Activated gamma-delta T cell (primary cell): ENCODE results near the gene GSTT2B.
"Not testable (repeated sequence)": the region's sequence is repeated elsewhere in the genome, so short reads cannot be mapped to it uniquely, and the experiment has no call there.

Experiments used
- DNase-seq: peaks from one replicate; lab custom pipeline; 2025; lab: John Stamatoyannopoulos, UW

GSTT2B gene

GRCh38 chr22:23984430-23984829 is 23.4 kb upstream of the GSTT2B start:
- DNase-seq: no peak

GRCh38 chr22:23980567-23980966 is 19.6 kb upstream of the GSTT2B start:
- not testable (repeated sequence) for DNase-seq

- DNase-seq: not testable (repeated sequence)
Observed at GRCh38 chr22:23979557-23980240, 18.7 kb upstream of the GSTT2B start, which contains the start of gene GSTT2. GSTT2 (plus strand) TSS chr22:23980134.

- DNase-seq: not testable (repeated sequence)
Observed at GRCh38 chr22:23977304-23977703, 16.3 kb upstream of the GSTT2B start.

- DNase-seq: not testable (repeated sequence)
Observed at GRCh38 chr22:23974836-23975352, 13.9 kb upstream of the GSTT2B start.

GRCh38 chr22:23974345-23974744 is 13.3 kb upstream of the GSTT2B start, which contains the start of gene DDT:
DDT (minus strand) TSS chr22:23974441; CDS start chr22:23974414, 27 bp downstream.
- DNase-seq: not testable (repeated sequence)

- DNase-seq: not testable (repeated sequence)
Observed at GRCh38 chr22:23971927-23972326, 10.9 kb upstream of the GSTT2B start.

GRCh38 chr22:23970816-23971486 is 10.0 kb upstream of the GSTT2B start:
- no peak for DNase-seq

- DNase-seq: no peak
Observed at GRCh38 chr22:23970201-23970641, 9.2 kb upstream of the GSTT2B start.

GRCh38 chr22:23969071-23969470 is 8.1 kb upstream of the GSTT2B start:
- DNase-seq: no peak

- not testable (repeated sequence) for DNase-seq
Observed at GRCh38 chr22:23966568-23966967, 5.6 kb upstream of the GSTT2B start, which contains the start of gene DDTL. DDTL (plus strand) TSS chr22:23966888; CDS start chr22:23966915, 27 bp downstream.

GRCh38 chr22:23966094-23966493 is 5.1 kb upstream of the GSTT2B start:
- not testable (repeated sequence) for DNase-seq

- DNase-seq: not testable (repeated sequence)
Observed at GRCh38 chr22:23956301-23956900, 4.6 kb downstream of the GSTT2B start.

- DNase-seq: not testable (repeated sequence)
Observed at GRCh38 chr22:23955886-23956285, 5.1 kb downstream of the GSTT2B start.

- DNase-seq: not testable (repeated sequence)
Observed at GRCh38 chr22:23954991-23955305, 6.0 kb downstream of the GSTT2B start.

GRCh38 chr22:23954193-23954990 is 6.6 kb downstream of the GSTT2B start:
- DNase-seq: not testable (repeated sequence)

GRCh38 chr22:23953485-23953884 is 7.5 kb downstream of the GSTT2B start:
- DNase-seq: not testable (repeated sequence)

- DNase-seq: not testable (repeated sequence)
Observed at GRCh38 chr22:23952794-23953405, 8.1 kb downstream of the GSTT2B start.

- not testable (repeated sequence) for DNase-seq
Observed at GRCh38 chr22:23951383-23951782, 9.6 kb downstream of the GSTT2B start.

GRCh38 chr22:23949764-23950163 is 11.2 kb downstream of the GSTT2B start:
- not testable (repeated sequence) for DNase-seq

GRCh38 chr22:23947391-23947790 is 13.6 kb downstream of the GSTT2B start:
- not testable (repeated sequence) for DNase-seq
